GM19452 (cell line): ENCODE measurements around the gene MRTFA.
"Not testable (repeated sequence)": the region's sequence is repeated elsewhere in the genome, so short reads cannot be mapped to it uniquely, and the experiment has no call there.

Experiments
- ATAC-seq: cut with Tn5 transposase; IDR thresholded peaks from one replicate; pipeline ENCODE4 v1.9.1; 2021; ENCODE audit not compliant: unreplicated experiment

The MRTFA gene

DNA sequence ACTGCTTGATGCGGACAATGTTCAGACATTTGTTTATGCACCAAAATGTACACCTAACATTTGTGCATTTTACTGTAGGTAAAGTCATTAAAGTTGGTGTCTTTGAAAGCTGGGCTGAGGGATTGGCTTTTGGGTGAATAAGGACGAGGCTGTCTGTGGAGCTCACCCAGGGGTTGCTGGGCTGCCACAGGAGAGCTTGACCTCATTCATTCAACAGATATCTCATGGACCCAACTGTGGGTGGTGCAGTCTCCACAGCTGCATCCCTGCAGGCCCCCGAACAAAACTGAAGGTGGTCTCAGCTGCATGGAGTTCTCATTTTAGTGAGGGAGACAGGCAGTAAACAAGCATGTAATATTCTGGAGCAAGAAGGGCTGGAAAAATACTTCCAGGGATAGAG lies 233.4 kb downstream of the MRTFA start:
- no peak for ATAC-seq

- no peak for ATAC-seq
Observed at GRCh38 chr22:40401981-40402406, 234.5 kb downstream of the MRTFA start.

DNA sequence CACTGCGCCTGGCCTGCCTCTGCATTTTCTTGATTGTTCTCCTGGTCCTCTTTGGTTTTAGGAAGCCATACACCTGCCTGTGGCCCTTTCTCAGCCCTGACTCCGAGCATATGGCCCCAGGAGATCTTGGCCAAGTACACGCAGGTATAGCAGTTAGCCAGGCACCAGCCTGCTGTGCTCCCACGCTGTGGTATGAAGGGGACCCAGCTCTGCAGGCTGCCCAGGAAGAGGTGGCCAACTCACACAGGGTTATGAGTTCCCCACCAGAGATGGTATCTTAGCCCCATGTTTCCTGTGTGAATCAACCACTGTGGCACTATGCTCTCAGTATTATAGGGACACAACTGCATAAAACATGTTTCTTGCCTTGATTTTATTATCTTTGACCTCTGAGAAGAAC lies 235.0 kb downstream of the MRTFA start:
- no peak for ATAC-seq

DNA sequence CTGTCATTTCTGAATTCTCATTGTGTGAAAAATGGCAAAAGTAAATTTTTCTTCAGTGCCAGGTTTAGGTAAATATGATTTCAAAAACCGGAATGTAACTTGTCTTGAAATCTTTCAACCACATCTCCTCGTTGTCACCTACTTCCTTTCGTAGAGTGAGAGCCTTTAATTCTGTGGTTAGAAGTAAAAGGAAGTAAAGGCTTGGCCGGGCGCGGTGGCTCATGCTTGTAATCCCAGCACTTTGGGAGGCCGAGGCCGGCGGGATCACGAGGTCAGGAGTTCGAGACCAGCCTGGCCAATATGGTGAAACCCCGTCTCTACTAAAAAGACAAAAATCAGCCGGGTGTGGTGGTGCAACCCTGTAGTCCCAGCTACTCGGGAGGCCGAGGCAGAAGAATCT lies 236.4 kb downstream of the MRTFA start:
- ATAC-seq, result no peak

- no peak for ATAC-seq
Observed at GRCh38 chr22:40399621-40400020, 236.9 kb downstream of the MRTFA start.

- no peak for ATAC-seq
Observed at GRCh38 chr22:40397396-40397795, 239.1 kb downstream of the MRTFA start.

DNA sequence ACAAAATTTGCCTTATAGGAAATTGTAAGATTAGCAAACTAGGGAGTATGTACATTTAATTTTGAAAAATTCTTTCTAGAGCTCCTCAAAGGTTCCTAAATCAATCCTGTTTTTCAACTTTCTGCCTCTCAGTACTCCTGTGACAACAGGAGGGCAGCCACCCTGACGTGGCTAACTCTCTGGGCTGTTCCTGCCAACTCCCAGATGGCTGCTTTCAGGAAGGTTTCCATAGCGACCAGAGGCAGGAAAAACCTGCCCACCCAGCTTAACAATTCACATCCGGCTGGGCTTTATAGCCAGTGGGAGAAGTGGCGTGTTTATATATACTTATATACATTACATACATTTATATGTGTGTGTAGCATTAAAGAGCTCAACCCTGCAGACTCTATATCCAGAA lies 239.6 kb downstream of the MRTFA start:
- ATAC-seq, result no peak

- ATAC-seq, result no peak
Observed at GRCh38 chr22:40395607-40396006, 240.9 kb downstream of the MRTFA start.

DNA sequence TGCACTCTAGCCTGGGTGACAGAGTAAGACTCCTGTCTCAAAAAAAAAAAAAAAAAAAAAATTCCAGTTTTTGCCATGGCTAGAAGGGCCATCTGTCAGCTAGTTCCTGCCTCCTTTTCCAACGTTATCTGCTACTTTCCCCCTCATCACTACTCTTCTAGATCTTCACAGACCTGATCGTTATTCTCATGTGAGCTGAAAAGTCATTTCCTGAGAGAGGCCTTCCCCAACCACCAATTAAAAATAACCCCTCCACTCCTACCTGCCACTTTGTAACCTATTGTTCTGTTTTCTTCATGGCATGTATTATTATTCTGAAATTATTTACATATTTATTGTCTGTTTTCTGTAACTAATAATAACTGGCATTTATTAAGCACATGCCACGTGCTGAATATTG lies 241.9 kb downstream of the MRTFA start:
- no peak for ATAC-seq

- no peak for ATAC-seq
Observed at GRCh38 chr22:40392618-40393017, 243.9 kb downstream of the MRTFA start.

DNA sequence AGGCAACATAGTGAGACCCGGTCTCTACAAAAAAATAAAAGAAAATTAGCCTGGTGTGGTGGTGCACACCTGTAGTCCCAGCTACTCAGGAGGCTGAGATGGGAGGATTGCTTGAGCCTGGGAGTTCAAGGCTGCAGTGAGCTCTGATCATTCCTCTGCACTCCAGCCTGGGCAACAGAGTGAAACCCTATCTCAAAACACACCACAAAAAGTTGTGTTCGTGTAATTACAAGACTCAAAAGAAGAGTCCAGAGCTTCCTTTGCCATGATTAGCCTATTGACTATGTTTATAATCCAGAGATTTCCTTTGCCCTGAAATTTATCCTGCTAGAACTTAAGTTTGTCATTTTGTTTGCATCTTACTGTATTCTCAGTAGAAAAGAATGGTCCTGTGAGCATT lies 245.1 kb downstream of the MRTFA start:
- ATAC-seq, result no peak

DNA sequence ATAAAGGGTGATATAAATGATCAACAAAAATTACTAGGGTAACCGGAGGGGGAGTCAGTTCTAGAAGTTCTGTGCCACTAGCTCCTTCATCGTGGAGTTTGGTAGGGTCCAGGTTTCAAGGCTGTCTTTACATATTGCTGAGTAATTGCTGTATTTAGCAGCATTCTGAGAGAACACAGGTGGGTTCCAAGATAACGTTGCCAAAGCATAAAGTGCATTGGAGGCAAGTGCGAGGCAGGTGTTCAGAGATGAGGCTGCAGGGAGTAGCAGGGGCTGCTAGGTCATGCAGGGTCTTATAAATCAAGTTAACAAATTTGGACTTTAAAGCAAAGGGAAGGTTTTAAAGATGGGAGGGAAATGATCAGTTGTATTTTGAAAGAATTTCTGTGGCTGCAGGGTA lies 248.3 kb downstream of the MRTFA start:
- ATAC-seq, result no peak

DNA sequence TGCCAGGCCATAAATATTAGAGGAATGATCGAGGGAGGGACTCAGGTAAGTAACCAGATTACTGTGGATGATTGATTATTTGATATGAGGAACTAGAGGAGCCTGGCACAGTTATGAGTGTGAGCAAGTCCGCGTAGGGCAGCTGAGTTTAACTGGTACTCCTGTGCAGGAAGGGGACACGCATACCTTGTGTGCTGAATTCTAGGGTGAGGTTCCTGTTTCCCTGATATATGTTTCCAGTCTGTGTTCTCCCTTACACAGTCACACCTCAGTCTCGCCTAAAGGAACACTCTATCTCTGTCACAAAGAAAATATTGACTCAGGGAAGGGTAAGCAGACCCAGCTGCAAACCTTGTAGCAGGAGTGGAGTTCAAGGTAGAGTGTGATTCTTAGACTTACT lies 248.8 kb downstream of the MRTFA start:
- no peak for ATAC-seq

DNA sequence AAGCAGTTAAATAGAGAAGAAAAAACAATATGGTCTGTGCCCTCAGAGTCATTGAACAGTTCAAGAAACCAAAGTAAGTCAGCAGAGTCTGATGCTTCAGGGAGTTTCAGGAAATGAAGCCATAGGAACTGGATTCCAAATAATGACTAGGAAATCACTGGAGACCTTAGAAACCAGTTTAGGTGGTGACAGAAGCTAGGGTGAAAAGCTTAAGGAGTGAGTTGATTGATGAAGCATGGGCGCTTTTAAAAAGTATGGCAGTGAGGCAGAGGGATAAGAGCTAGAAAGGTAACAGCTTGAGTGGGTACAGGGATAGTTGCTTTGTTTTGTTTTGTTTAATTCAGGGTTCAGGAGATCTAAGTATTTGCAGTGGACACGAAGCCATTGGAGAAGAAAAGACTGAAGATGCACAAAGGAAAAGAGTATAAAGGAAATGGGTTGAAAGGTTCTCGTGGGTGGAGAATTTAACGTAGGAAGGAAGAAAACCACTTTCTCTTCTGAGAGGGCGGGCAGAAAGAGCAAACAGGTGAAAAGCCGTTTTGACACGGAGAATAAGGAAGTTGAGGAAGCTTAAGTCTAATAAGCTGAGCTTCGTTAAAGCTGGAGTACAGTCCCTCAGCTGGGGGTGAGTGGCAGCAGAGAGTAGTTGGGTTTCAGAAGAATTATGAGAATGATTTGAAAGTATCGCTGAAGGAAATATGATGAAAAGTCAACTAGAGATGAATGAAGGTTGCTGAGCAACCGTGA lies 251.3 kb downstream of the MRTFA start:
- ATAC-seq, result no peak

DNA sequence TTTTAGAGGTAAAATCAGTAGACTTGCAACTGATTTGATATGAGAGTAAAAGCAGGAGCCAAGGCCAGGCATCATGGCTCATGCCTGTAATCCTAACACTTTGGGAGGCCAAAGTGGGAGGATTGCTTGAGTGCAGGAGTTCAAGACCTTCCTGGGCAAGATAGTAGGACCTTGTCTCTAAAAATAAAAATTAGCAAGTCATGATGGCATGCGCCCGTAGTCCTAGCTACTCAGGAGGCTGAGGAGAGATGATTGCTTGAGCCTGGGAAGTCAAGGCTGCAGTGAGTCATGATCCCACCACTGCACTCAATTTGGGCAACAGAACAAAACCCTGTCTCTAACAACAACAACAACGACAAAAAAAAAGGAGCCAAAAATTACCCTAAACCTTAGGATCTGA lies 252.6 kb downstream of the MRTFA start:
- ATAC-seq, result no peak

DNA sequence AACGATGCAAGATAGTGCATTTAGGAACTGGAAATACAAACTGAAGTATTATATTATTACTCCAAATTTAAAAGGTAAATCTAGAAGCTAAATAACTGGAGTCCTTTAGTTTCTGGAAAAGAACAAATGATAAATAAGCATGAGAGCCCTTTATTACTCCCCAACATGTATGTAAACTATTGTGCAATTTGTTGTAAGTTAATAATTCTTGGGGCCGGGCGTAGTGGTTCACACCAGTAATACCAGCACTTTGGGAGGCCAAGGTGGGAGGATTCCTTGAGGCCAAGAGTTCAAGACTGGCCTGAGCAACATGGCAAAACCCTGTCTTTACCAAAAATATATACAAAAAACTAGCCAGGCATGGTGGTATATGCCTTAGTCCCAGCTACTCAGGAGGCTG lies 255.1 kb downstream of the MRTFA start:
- ATAC-seq, result no peak

GRCh38 chr22:40378448-40378847 lies 258.1 kb downstream of the MRTFA start:
- ATAC-seq, result not testable (repeated sequence)

GRCh38 chr22:40377931-40378330 lies 258.6 kb downstream of the MRTFA start:
- no peak for ATAC-seq

GRCh38 chr22:40376149-40376548 lies 260.4 kb downstream of the MRTFA start:
- ATAC-seq, result no peak

GRCh38 chr22:40374567-40374966 lies 262.0 kb downstream of the MRTFA start:
- no peak for ATAC-seq

GRCh38 chr22:40368836-40369235 lies 267.7 kb downstream of the MRTFA start:
- ATAC-seq, result no peak

- ATAC-seq, result no peak
Observed at GRCh38 chr22:40368016-40368415, 268.5 kb downstream of the MRTFA start.

- ATAC-seq, result no peak
Observed at GRCh38 chr22:40367342-40367741, 269.2 kb downstream of the MRTFA start.
